ENCODE data around the gene STK25.
"Not testable (repeated sequence)": the region's sequence is repeated elsewhere in the genome, so short reads cannot be mapped to it uniquely, and the experiment has no call there.

Gene STK25

DNA sequence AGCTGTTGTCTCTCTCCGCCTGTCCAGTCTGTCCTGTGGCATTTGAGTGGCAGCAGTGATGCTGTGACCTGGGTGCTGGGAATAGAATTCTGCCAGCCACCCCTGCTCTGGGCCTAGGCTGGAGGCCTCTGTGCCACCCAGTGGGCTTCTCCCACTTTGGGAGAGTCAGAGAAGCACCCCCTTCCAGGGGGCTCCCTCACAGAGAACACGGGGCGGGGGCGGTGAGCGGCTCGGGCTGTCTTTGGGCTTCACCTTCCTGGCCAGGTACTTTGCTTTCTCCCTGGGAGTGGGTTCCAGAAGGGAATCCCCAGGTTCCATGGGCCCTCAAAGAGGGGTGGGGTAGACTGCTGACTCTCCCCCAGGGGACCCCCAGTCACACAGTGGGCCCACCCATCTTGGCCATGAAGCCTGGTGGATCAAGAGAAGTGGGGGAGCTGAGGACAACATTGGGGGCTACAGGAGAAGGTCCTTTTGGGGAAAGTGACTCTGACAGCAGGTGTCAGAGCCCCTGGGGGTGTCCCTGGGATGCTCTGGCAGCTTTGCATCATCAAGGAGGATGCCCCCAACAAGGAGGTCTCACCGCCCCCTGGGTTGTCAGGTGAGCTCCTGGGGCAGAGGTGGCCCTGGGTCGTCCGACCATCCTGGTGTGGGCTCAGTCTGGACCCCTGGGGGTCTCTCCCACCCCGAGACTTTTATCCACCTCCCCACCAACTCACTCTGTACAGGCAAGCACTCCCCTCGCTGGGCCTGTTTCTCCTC lies 31.4 kb upstream of the STK25 start:
- no peak for DNase-seq

DNA sequence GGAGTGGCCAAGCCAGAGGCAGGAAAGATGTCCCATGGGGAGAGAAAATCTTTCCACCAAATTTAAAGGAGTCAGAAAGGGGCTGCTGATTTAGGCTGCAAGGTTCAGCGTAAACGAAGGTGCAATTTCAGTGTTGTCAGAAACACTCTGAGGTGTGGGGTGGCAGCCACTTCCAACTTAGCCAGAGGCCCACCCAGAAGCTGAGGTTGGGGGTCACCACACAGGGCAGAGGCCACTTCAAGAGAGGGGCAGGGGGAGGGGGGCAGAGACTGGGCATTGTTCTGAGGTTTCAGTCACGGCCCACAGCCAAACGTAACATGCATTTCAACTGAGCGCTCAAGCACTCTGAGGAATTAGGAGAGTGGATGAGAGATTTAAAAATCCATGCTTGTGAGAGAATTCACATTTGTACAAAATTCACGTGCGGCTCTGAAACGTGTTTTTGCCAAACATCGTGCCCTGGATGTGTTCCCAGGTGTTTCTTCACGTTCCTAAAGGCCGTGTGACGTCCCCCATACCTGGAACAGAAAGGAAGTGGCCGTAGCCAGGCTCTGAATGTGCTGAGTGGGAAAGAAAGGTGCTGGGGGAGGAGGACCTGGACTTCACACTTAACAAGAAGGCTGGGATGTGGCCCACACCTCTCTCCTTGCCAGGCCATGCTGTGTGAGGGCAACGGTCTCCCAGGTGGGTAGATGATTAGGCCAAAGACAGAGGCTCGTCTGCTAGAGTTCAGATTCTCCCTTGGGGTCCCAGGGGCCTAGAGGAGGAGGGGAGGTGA lies 30.6 kb upstream of the STK25 start:
- no peak for DNase-seq

DNA sequence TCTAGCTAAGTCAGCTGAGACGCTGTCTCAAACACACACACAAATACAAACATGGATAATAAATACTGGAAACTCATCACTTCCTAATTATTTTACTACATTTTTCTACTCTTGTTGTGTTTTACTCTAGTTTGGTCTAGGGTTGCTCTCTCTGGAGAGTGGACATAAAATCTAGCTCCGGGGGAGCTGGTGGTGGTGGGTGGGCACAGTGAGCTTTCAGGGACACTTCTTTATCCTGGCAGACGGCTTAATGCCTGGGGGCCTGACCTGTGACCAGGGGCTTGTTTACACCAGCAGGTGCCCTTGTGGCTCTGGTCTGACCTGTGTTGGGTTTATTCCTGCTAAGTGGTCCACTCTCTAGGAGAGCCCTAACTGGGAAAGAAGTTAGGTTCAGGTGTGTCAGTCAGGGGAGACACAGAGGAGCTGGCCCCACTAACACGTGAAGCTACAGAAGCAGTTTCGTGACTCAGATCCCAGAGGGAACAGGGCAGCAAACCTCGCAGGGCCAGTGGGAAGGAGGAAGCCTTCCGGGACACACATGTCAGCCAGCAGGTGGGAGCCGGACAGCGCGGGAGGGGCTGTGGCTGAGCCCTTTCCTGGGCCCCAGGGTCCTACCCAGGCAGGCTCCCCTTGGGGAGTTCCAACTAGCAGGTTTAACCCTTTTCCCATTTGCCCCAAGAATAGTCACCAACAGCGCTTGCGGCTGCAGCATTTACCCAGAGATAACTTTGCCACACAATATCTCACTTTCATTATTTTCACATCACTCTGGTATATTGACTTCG lies 27.7 kb upstream of the STK25 start:
- DNase-seq, result no peak

DNA sequence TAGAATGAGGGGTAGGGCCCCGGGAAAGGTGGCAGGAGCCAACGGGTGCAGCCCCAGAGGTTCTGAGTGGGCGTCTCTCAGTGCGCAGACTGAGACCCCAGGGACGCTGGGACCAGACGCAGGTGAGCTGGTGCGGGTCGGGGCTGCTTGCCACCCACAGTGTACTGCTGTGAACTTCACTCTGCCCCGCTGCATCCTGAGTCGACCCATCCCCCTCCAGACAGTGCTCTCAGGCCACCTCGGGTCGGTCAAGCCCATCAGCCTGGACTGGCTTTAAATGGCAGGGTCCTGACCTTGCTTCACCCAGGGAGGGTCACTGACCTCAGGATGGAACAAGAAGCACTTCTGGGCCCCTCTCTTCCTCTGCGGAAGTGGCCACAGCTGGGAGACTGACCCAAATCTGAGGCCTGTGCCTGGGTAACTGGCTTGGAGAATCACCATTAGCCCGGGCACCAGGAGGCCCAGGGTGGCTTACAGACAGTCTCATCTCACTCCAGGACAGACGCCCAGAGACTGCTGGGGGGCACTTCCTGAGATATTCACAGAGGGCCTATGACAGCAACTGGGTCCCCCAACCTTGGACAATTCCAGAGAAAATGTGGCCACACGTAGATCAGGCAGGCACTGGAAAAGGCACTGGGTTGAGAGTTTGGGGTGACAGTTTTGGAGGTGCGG lies 26.5 kb upstream of the STK25 start:
- no peak for DNase-seq

DNA sequence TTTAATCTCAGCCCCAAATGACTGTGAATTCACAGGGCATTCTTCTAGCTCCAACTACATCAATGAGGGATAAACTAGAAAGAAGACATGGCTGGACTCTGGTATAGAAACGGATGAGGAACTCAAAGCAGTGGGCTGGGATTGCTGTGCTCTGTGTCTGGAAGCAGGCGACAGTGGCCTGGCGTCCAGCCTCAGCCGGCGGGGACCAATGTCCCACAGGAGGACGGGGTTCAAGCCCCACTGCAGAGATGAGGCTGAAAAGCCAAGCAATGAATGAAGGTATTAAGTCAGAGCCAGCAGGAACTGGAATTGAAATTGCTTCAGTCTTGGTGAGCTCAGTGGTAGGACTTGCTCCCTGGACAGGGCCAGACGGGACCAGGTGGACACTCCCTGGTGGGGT lies 25.9 kb upstream of the STK25 start:
- no peak for DNase-seq

DNA sequence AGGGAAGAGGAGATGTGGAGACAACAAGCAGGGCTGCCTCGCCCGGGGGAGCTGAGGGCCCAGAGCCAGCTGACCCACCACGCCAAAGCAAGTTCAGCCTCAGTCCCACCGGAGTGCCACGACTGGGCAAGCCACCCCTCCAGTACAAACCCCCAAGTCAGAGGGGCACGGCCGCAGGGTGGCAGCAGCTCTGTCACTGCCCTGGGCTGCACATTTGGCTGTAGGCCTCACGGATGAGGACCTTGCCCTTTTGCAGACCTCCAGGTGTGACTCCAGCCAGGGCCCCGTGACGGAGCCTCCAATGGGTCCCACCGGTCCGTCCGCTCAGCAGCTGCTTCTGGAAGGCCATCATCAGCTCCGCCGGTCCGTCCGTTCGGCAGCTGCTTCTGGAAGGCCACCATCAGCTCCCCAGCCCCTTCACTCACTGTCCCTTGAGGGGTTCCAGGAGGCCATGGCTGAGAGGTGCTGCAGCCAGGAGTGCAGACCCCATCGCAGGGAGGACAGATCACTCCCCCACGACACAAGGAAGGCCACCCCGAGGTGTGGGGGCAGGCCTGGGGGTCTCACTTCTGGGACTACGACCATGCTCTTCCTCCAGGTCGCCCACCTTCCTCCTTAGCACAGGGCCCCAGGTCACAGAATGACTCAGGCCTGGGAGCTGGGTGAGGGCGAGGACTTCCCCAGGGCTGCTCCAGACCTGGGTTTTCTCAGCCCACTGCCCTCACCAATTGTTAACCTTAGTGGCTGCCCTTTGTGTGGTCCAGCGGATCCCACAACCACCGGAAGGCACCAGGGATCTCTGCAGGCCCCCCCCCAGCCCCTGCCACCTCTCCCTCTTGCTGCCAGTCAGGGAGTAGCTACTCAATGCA lies 24.6 kb upstream of the STK25 start:
- no peak for DNase-seq

DNA sequence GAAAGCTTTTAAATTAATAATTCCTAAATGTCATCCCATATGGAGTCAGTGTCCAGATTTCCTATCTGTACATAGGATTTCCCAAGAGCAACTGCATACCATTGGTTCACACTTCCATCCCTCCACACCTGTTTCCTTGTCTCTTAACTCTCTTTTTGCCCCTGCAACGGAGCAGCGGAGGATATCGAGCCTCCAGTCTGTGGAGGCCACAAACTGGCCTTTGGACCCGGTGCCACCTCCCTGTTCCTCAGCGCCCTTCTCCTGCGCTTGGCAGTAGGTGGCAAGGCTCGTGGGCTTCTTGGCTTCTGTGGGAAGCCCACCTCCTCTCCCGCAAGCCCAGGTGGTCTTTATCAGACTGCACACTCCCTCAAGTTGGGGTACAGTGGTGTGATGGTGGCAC lies 23.8 kb upstream of the STK25 start:
- no peak for DNase-seq

DNA sequence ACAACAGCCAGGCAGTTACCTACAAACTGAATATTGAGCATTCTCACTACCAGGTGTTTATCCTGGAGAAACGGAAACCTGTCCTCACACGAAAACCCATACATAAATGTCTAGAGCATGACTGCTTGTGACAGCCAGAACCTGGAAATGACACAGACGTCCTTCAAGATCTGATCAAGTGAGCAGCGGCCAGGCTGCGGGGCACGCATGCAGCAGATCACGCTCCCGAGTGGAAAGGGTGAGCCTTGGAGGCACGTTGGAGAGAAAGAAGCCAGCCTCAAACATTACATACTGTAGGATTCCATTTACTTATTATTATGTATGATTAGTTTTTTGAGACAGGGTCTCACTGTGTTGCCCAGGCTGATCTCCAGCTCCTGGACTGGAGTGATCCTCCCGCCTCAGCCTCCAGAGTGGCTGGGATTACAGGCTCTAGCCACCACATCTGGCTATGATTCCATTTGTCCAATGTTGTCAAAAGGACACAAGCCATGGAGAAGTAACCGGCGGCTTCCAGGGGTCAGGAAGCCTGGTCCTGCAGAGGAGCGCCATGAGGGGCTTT lies 22.9 kb upstream of the STK25 start:
- no peak for DNase-seq

DNA sequence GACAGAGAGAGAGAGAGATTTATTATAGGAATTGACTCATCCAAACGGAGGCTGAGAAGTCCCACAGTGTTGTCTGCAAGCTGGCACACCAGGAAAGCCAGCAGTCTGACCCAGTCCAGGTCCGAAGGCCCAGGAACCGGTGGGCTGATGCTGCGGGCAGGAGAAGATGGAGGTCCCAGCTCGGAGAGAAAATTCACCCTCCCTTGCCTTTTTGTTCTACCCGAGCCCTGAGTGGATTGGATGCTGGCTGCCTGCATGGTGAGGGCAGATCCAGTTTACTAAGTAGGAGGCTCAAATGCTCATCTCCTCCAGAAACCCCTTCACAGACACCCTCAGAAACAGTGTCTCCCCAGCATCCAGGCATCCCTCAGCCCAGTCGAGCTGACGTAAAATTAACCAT lies 22.2 kb upstream of the STK25 start:
- no peak for DNase-seq

DNA sequence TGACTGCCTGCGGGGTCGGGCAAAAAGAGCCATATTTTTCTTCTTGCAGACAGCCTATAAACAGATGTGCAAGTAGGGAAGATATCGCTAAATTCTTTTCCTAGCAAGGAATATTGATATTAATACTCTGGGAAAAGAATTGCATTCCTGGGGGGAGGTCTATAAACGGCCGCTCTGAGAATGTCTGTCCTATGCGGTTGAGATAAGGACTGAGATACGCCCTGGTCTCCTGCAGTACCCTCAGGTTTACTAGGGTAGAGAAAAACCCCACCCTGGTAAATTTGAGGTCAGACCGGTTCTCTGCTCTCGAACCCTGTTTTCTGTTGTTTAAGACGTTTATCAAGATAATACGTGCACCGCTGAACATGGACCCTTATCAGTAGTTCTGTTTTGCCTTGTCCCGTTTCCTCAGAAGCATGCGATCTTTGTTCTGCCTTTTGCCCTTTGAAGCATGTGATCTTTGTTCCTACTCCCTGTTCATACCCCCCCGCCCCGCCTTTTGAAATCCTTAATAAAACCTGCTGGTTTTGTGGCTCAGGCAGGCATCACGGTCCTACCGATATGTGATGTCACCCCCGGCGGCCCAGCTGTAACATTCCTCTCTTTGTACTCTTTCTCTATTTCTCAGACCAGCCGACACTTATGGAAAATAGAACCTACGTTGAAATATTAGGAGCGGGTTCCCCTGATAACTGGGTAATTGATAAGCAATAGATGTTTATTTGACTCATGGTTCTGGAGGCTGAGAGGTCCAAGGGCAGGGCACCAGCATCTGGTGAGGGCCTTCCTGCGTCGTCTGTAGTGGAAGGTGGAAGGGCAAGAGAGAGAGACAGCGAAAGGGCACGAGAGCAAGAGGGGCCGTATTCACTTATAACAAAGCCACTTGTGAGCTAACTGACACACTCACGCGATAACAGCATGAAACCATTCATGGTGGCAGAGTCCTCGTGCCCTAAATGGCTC lies 17.7 kb upstream of the STK25 start:
- DNase-seq, result not testable (repeated sequence)

DNA sequence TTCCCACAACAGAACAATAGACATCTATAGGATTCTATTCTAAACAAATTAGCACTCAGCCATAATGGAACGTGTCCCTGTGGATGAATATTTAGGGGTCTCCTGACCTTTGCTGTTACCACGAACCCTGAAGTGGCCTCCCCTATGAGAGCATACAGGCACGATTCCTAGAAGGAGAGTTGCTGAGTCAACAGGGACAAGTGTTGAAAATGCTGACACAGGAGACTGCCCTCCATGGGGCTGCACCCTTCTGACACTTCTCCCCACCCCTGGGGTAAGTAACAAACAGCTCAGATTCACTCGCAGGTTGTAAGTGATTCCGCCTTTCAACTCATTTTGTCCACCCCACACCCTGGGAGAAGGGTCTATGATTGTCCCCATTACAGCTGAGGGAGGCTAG lies 14.1 kb upstream of the STK25 start:
- no peak for DNase-seq

DNA sequence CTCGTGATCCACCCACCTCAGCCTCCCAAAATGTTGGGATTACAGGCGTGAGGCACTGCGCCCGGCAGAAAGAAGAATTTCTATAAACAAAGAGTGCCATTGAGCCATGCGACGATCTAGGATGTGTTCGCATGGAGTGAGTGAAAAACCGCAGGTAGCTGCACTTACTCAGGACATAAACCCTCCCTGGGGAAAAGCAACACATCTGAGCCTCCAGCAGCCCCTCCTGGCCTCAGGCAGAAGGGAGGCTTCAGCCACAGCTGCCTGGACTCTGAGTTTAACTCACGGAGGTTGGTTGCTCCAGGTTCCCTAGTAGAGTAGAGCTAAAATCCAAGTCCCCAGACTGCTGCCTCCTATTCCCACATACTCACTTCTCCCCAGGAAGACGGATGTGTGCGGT lies 11.3 kb upstream of the STK25 start:
- DNase-seq, result no peak

DNA sequence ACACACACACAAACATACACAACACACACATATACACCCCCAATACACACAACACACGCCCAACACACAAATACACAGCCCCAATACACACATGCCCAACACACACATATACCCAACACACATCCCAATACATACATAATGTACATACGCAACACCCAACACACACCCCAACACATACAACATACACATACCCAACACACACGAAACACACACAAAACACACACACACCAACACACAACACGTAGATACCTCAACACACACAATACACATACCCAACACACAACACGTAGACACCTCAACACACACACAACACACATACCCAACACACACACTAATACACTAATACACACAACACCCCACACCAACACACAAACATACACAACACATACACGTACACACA lies 8.9 kb upstream of the STK25 start:
- no peak for DNase-seq

DNA sequence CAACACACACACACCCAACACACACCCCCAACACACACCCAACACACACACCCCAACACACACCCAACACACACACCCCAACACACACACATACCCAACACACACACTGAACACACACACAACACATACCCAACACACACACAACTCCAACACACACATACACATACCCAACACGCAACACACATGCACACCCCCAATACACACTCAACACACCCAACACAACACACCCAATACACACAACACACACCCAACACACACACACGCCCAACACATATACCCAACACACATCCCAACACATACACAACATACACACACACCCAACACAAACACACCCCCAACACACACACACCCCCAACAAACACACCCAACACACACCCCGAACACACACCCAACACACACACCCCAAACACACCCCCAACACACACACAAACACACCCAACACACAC lies 8.2 kb upstream of the STK25 start:
- no peak for DNase-seq

DNA sequence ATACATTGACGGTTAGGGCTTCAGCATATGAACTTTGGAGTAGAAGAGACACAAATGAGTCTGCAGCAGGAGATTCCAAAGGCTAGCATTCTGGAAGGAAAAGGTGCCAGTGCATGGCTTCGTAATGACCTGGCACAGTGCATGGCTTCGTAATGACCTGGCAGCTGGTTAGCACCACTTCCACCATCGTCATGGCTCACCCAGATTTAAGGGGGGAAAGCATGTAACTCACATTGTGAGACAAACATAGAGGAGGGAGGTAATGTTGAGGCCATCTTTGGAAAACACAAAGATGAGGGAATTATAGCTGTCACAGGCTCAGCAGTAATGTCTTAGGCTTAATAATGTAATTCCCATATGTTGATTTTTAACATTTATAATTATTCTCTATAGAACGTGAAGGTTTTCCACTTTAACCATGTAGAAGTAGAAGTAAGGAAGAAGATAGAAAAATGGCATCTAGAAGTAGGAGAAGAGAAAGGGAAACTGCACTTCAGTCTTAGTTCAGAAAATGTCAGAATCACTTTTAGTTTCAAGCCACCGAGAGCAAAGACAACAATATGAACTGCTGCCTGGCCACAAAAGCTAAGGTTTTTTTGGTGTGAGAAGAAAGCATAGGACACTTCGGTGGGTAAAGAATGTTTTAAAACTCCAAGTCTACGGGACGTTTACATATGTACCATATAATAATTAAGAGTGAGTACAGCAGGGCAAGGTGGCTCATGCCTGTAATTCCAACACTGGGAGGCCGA lies 6.8 kb upstream of the STK25 start:
- DNase-seq, result no peak

DNA sequence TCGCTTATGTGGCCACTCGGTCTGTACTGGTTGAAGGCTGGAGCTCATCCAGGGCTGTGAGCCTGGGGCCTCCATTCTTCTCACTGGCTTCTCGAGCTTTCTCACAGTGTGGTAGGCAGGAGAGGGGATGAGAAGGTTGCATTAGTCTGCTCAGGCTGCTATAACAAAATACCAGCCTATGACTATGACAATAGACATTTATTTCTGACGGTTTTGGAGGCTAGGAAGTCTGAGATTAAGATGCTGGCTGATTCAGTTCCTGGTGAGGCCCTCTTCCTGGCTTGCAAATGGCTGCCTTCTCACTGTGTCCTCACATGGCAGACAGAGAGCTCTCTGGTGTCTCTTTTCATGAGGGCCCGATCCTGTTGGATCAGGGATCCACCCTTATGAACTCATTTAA lies 6.2 kb upstream of the STK25 start:
- no peak for DNase-seq

DNA sequence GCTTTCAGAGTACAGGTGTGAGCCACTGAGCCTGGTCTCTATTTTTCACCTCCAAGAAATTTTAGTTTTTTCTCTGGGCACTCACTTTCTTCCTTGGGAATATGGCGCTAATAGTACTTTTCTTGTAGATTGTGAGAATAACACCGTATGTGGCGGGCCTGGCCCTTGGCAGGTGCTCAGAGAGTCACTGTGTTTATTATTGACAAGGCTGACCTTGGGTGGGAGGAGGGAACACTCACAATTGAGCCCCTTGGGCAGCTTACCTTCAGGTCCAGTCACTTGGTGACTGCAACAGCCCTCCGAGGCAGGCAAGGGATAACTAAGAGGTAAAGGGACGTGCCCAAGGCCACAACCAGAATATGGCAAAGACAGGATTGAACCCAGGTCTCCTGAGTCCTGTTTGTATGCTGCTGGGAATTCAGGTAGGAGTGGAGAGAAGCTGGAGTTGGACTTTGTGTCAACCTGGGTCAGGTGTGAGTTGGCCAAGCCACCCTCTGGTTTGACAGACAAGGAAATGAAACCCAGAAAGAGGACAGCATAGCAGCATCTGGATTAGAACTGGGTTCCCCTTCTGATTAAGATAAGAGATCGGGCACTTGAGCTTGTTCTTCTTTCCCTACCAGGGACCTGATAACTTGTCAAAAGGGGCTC lies 2.8 kb upstream of the STK25 start:
- no peak for DNase-seq

DNA sequence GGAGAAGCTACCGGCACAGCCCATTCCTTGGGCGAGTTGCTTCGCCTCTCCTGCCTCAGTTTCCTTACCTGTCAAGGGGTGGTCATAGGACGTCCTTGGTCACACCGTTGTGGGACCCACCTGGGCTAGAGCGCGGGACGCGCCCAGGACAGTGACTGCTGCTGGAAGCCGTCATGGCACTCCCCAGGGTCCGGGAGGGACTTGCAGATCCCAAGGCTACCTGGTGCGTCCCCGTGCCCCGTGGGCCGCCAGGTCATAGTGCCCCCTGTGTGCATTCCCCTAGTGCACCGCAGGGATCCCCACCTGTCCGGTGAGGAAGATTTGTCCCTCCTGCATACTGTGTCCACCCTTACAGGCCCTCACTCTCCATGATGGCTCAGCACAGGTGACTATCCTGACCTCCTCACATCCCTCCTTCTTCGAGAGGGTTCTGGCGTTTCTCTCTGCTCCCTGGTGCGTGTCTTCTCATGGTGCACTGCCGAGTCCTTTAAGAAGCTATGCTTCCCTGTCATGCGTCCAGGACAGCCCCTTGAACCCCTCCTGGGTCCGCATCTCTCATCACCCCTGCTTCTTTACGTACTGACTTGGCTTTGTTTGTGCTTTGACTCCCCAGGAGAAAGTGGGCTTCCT lies 886 bp upstream of the STK25 start:
- no peak for DNase-seq
